HepG2 (cell line): Measurements from ENCODE around the gene WWC2. TPM values are rescaled to one million over a fixed set of nuclear protein-coding genes. Genes with fewer than 3 reads are reported as not detected.

Experiments
- ERF ChIP-seq: IDR thresholded peaks from 2 replicates; pipeline ENCODE4 v1.6.1; 2018; ENCODE audit warnings: missing biosample characterization, missing genetic modification reagents
- GATA4 ChIP-seq: sonication (generic); IDR thresholded peaks from 2 replicates; pipeline ENCODE4 v1.6.1; 2016; ENCODE audit warnings: antibody characterized with exemption, low read depth, borderline replicate concordance
- IRX3 ChIP-seq: sonication (generic); formaldehyde crosslinking; IDR thresholded peaks from 2 replicates; pipeline ENCODE4 v1.8.1; 2023; ENCODE audit warnings: mild to moderate bottlenecking, low read depth, missing genetic modification reagents, borderline replicate concordance
- MED13 ChIP-seq: sonication (generic); formaldehyde crosslinking; IDR thresholded peaks from 2 replicates; pipeline ENCODE4 v1.5.0; 2020; ENCODE audit warnings: missing genetic modification reagents
- POLR2A ChIP-seq, 2 experiments: IDR thresholded peaks; 2 replicates each; pipeline ENCODE4 v1.6.1; 2011; ENCODE audit warnings: low read depth in 2 of 2, low read length in 2 of 2, mild to moderate bottlenecking in 1 of 2, moderate library complexity in 1 of 2; ENCODE audit not compliant: insufficient read depth in 1 of 2
- RAD21 ChIP-seq: fragments of 450-650 bp; formaldehyde crosslinking; IDR thresholded peaks from 2 replicates; pipeline ENCODE4 v1.5.0; 2020; ENCODE audit warnings: mild to moderate bottlenecking
- RELA ChIP-seq: sonication (generic); formaldehyde crosslinking; IDR thresholded peaks from 2 replicates; pipeline ENCODE4 v1.4.0; 2020; ENCODE audit warnings: missing genetic modification reagents
- RFXANK ChIP-seq: IDR thresholded peaks from 2 replicates; pipeline ENCODE4 v1.6.1; 2016
- SALL1 ChIP-seq: sonication (generic); formaldehyde crosslinking; IDR thresholded peaks from 2 replicates; pipeline ENCODE4 v1.8.0; 2022; ENCODE audit warnings: mild to moderate bottlenecking, missing genetic modification reagents
- SNAPC2 ChIP-seq: sonication (generic); formaldehyde crosslinking; IDR thresholded peaks from 2 replicates; pipeline ENCODE4 v1.8.1; 2022; ENCODE audit warnings: mild to moderate bottlenecking, missing genetic modification reagents
- XBP1 ChIP-seq: sonication (generic); formaldehyde crosslinking; IDR thresholded peaks from 2 replicates; pipeline ENCODE4 v1.5.0; 2020; ENCODE audit warnings: missing genetic modification reagents
- ZNF121 ChIP-seq: sonication (generic); formaldehyde crosslinking; IDR thresholded peaks from 2 replicates; pipeline ENCODE4 v1.5.0; 2020; ENCODE audit warnings: mild to moderate bottlenecking, missing genetic modification reagents
- ZNF205 ChIP-seq: IDR thresholded peaks from 2 replicates; pipeline ENCODE4 v1.6.1; 2018; ENCODE audit warnings: missing biosample characterization, missing genetic modification reagents
- ZNF431 ChIP-seq: sonication (generic); formaldehyde crosslinking; IDR thresholded peaks from 2 replicates; pipeline ENCODE4 v1.9.0; 2022; ENCODE audit warnings: missing genetic modification reagents, low read depth, mild to moderate bottlenecking, borderline replicate concordance
- ZNF570 ChIP-seq: sonication (generic); formaldehyde crosslinking; IDR thresholded peaks from 2 replicates; pipeline ENCODE4 v1.4.0; 2020; ENCODE audit warnings: mild to moderate bottlenecking, missing genetic modification reagents, borderline replicate concordance
- ZNF703 ChIP-seq: sonication (generic); formaldehyde crosslinking; IDR thresholded peaks from 2 replicates; pipeline ENCODE4 v1.5.1; 2020; ENCODE audit warnings: missing genetic modification reagents, mild to moderate bottlenecking, moderate library complexity, borderline replicate concordance
- ZNF781 ChIP-seq: sonication (generic); formaldehyde crosslinking; IDR thresholded peaks from 2 replicates; pipeline ENCODE4 v1.5.1; 2020; ENCODE audit warnings: borderline replicate concordance, mild to moderate bottlenecking, missing genetic modification reagents; ENCODE audit errors: not compliant biosample characterization
- polyA plus RNA-seq, 8 experiments: library from polyadenylated mRNA; depleted of rRNA in 3 of 8; stranded (reverse) in 7 of 8; unstranded in 1 of 8; fragments of >200 nt; fragmentation: Illumina TruSeq in 4 of 8; extraction: Trizol in 4 of 8; gene quantifications; 2 replicates each; pipeline versions ENCODE4 v1.2.1 to v1.2.3, GENCODE V29; 2011 to 2016; ENCODE audit warnings: low read depth in 4 of 8, missing spikeins in 1 of 8, mixed read lengths in 1 of 8; ENCODE audit not compliant: insufficient read depth in 1 of 8
- total RNA-seq, 5 experiments: library from RNA; depleted of rRNA; stranded (reverse); fragments of >200 nt; fragmentation: Illumina TruSeq; extraction: Trizol; gene quantifications; 2 replicates each; pipeline ENCODE4 v1.2.3, GENCODE V29; 2016; ENCODE audit warnings: low read depth in 1 of 5
- TF ChIP-seq, protein P1 (sequence below): sonication (generic); formaldehyde crosslinking; IDR thresholded peaks from 2 replicates; pipeline ENCODE4 v1.4.0; 2020; ENCODE audit warnings: mild to moderate bottlenecking, missing genetic modification reagents, borderline replicate concordance
- TF ChIP-seq, protein P2 (sequence below): sonication (generic); formaldehyde crosslinking; IDR thresholded peaks from 2 replicates; pipeline ENCODE4 v1.4.0; 2020; ENCODE audit warnings: missing genetic modification reagents
- TF ChIP-seq, protein P3 (sequence below): sonication (generic); formaldehyde crosslinking; IDR thresholded peaks from 2 replicates; pipeline ENCODE4 v1.8.1; 2023; ENCODE audit warnings: mild to moderate bottlenecking, missing genetic modification reagents
- TF ChIP-seq, protein P4 (sequence below): IDR thresholded peaks from 2 replicates; pipeline ENCODE4 v1.6.1; 2016; ENCODE audit warnings: missing compliant biosample characterization, missing genetic modification reagents, borderline replicate concordance

Gene WWC2
- total and polyA plus RNA-seq, 2 of the 13 experiments (the other 11 are each of a cell fraction or from before 2014, with no cell fraction given): 40.0 to 50.1 TPM

DNA sequence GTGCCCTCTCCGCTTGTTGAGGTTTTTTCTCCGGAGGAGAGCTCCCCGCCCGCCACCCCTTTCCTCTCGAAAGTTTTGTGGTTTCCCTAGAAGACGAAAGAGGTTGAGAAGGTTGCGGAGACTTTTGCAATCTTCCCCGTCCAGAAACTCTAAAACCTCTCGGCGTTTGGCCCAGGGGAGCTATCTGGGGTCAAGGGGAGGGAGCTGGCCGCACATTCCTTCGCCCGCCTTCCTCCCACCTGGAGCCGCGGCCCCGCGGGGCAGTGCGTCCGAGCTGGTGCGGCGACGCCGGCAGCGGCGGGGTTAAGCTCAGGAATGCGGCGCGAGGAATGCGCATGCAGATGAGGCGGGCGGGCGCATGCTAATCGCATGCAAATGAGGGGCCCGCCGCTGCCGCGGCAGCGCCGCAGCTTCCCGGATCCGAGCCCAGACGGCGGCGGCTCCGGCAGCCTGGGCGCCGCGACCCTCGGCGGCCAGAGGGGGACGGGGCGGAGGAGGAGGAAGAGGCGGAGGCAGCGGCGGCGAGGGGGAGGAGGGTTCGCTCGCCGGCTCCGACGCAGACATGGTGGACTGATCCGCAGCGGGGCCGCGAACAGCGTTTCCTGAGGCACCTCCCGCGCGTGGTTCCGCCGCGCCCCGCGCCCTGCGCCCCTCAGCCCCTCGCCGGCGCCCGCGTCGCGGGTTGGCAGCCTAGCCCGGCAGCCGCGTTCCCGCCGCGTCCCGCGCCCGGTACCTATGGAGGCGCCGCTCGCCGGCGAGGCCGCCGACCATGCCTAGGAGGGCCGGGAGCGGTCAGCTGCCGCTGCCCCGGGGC, at the start of gene WWC2 (continued):
- TF ChIP-seq, protein P1, sequence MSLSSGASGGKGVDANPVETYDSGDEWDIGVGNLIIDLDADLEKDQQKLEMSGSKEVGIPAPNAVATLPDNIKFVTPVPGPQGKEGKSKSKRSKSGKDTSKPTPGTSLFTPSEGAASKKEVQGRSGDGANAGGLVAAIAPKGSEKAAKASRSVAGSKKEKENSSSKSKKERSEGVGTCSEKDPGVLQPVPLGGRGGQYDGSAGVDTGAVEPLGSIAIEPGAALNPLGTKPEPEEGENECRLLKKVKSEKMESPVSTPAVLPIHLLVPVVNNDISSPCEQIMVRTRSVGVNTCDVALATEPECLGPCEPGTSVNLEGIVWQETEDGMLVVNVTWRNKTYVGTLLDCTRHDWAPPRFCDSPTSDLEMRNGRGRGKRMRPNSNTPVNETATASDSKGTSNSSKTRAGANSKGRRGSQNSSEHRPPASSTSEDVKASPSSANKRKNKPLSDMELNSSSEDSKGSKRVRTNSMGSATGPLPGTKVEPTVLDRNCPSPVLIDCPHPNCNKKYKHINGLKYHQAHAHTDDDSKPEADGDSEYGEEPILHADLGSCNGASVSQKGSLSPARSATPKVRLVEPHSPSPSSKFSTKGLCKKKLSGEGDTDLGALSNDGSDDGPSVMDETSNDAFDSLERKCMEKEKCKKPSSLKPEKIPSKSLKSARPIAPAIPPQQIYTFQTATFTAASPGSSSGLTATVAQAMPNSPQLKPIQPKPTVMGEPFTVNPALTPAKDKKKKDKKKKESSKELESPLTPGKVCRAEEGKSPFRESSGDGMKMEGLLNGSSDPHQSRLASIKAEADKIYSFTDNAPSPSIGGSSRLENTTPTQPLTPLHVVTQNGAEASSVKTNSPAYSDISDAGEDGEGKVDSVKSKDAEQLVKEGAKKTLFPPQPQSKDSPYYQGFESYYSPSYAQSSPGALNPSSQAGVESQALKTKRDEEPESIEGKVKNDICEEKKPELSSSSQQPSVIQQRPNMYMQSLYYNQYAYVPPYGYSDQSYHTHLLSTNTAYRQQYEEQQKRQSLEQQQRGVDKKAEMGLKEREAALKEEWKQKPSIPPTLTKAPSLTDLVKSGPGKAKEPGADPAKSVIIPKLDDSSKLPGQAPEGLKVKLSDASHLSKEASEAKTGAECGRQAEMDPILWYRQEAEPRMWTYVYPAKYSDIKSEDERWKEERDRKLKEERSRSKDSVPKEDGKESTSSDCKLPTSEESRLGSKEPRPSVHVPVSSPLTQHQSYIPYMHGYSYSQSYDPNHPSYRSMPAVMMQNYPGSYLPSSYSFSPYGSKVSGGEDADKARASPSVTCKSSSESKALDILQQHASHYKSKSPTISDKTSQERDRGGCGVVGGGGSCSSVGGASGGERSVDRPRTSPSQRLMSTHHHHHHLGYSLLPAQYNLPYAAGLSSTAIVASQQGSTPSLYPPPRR (CRISPR knock-in tag): peak; percentile 34; the same call in 1 of the 2 replicates
- TF ChIP-seq ZNF205 (CRISPR knock-in tag) (peak; percentile 87), IRX3 (CRISPR knock-in tag) (peak; percentile 86; the same call in 1 of the 2 replicates), ZNF781 (peak; percentile 29), MED13 (peak; percentile 40; the same call in 1 of the 2 replicates), SNAPC2 (CRISPR knock-in tag) (peak; percentile 99), GATA4 (peak; percentile 58; the same call in 1 of the 2 replicates), ERF (CRISPR knock-in tag) (peak; percentile 70; the same call in 1 of the 2 replicates), ZNF121 (no peak), POLR2A (IDR thresholded peaks at IDR 0.05; ENCODE audit: insufficient read depth in 1 of 2, low read depth in 2 of 2, low read length in 2 of 2) (peak in 1 of 2 experiments; percentile 56; a peak in 2 of 4 replicates), RFXANK (CRISPR knock-in tag) (no peak), ZNF431 (CRISPR knock-in tag) (peak; percentile 55; the same call in 1 of the 2 replicates), SALL1 (peak; percentile 91), RELA (CRISPR knock-in tag) (no peak), RAD21 (peak; percentile 62), ZNF703 (CRISPR knock-in tag) (no peak), ZNF570 (no peak), XBP1 (CRISPR knock-in tag) (no peak)
- TF ChIP-seq, protein P2, sequence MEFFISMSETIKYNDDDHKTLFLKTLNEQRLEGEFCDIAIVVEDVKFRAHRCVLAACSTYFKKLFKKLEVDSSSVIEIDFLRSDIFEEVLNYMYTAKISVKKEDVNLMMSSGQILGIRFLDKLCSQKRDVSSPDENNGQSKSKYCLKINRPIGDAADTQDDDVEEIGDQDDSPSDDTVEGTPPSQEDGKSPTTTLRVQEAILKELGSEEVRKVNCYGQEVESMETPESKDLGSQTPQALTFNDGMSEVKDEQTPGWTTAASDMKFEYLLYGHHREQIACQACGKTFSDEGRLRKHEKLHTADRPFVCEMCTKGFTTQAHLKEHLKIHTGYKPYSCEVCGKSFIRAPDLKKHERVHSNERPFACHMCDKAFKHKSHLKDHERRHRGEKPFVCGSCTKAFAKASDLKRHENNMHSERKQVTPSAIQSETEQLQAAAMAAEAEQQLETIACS (CRISPR knock-in tag): no peak
- TF ChIP-seq, protein P3, sequence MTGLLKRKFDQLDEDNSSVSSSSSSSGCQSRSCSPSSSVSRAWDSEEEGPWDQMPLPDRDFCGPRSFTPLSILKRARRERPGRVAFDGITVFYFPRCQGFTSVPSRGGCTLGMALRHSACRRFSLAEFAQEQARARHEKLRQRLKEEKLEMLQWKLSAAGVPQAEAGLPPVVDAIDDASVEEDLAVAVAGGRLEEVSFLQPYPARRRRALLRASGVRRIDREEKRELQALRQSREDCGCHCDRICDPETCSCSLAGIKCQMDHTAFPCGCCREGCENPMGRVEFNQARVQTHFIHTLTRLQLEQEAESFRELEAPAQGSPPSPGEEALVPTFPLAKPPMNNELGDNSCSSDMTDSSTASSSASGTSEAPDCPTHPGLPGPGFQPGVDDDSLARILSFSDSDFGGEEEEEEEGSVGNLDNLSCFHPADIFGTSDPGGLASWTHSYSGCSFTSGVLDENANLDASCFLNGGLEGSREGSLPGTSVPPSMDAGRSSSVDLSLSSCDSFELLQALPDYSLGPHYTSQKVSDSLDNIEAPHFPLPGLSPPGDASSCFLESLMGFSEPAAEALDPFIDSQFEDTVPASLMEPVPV (CRISPR knock-in tag): peak; percentile 66
- TF ChIP-seq, protein P4, sequence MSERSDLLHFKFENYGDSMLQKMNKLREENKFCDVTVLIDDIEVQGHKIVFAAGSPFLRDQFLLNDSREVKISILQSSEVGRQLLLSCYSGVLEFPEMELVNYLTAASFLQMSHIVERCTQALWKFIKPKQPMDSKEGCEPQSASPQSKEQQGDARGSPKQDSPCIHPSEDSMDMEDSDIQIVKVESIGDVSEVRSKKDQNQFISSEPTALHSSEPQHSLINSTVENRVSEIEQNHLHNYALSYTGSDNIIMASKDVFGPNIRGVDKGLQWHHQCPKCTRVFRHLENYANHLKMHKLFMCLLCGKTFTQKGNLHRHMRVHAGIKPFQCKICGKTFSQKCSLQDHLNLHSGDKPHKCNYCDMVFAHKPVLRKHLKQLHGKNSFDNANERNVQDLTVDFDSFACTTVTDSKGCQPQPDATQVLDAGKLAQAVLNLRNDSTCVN (CRISPR knock-in tag): no peak
